ENCODE data around the gene RFX4. TPM values are rescaled to one million over a fixed set of nuclear protein-coding genes. Genes with fewer than 3 reads are reported as not detected.

Gene RFX4
- total and polyA plus RNA-seq, 2 of the 13 experiments (the other 11 are each of a cell fraction or from before 2014, with no cell fraction given) = not detected

DNA sequence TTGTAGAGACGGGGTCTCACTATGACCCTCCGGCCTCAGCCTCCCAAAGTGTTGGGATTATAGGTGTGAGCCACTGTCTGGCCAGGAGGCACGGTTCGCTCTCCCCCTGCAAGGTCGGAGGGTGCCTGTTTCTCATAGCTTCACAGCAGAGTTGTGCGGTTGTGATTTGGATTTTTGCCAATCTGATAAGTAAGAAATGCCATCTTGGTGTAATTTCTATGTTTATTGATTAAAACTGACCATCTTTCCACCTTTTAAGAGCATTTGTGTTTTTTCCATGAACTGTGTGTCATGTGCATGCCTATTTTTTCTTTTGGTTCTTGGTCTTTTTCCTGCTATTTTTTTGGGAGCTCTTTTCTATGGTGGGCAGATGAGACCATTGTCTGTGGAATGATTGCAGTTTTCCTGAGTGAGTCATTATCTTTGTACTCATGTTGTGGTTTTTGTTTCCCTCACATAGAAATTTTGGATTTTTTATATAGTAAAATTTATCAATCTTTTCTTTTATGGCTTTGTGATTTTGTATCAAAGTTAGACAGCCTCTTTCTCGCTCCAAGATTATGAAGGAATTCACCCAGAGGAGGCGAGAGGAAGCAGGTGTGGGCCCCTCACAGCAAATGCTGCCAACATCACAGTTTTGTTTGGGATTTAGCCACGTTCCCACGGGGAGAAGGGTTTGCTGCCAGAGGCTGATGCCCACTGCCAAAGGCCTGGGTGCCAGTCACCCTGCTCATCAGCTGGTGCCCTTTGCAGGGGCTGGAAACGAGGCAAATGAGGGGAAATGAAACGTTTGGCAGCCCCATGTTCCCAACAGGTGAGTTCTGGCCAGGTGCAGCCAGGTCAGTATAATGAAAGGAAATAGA lies 47.2 kb downstream of the RFX4 start:
- H3K79me2 ChIP-seq (ENCODE audit: insufficient read depth, low read length) = no peaks in the 10 kb centered on the region
- H3K36me3 ChIP-seq (replicated peaks in 1 of 2; ENCODE audit: control insufficient read depth in 1 of 2, insufficient read depth in 2 of 2, low read length in 2 of 2) = no peaks in the 10 kb centered on the region
- H3K27me3 ChIP-seq (ENCODE audit: control insufficient read depth in 1 of 2, insufficient read depth in 2 of 2, low read length in 2 of 2) = peaks cover 0 to 3% of the 10 kb centered on the region in 2 experiments; a peak in 1 of 5 replicates
- H3K4me1 ChIP-seq (ENCODE audit: insufficient read depth, low read length) = no peaks in the 10 kb centered on the region
- H3K27ac ChIP-seq (ENCODE audit: extremely low read length, insufficient read depth, low read length) = no peak overlapping the region
- ATAC-seq (no peak), DNase-seq (ENCODE audit: low spot score) (no peak), FAIRE-seq (no peak)
- no peak overlapping the region for H3K9ac ChIP-seq (ENCODE audit: insufficient read depth, low read depth, low read length)
- H3K4me2 ChIP-seq (ENCODE audit: low read depth, low read length) = no peak overlapping the region
- 0 out of 2 replicates have a peak, but pooled peaks cover 2% of the 10 kb centered on the region for H4K20me1 ChIP-seq (ENCODE audit: insufficient read depth, low read length)
- POLR2A ChIA-PET = no interaction called here
- CTCF ChIA-PET (ENCODE audit: low intra/inter-chr PET ratio, low total read pairs) = no interaction called here
- no TSS peak for BruUV-seq (replicated peaks)
- H2AFZ ChIP-seq (ENCODE audit: low read length) = no peak overlapping the region
- intact Hi-C loops (cut with micrococcal nuclease; ENCODE audit: unreplicated experiment) (no loop called here), in situ Hi-C loops (cut with HindIII; ENCODE audit: extremely low pct_ligation_motif_present, low pct_unique_long_range_greater_than_20kb) (no loop called here)
- WGBS (ENCODE audit: low lambda C conversion rate) = 30% methylated on average over 11 of the region's 12 CpGs
- H3K9me3 ChIP-seq (ENCODE audit: low read length) = no peaks in the 10 kb centered on the region
- TF ChIP-seq ETV6 (CRISPR knock-in tag; conservative IDR thresholded peaks at IDR 0.05) = no peak
- TF ChIP-seq ZNF839 (CRISPR knock-in tag; IDR thresholded peaks at IDR 0.05; ENCODE audit: borderline replicate concordance) = no peak
- TF ChIP-seq RBFOX2 (IDR thresholded peaks at IDR 0.05; ENCODE audit: low read depth, low read length) = no peak
- no peak for TF ChIP-seq ZNF264 (CRISPR knock-in tag; IDR thresholded peaks at IDR 0.05)
- no peak for TF ChIP-seq FOXK2 (IDR thresholded peaks at IDR 0.05)
- no peak for TF ChIP-seq TRIM24 (CRISPR knock-in tag; IDR thresholded peaks at IDR 0.05)
- no peak for TF ChIP-seq RXRB (CRISPR knock-in tag; IDR thresholded peaks at IDR 0.05; ENCODE audit: borderline replicate concordance)
- TF ChIP-seq IKZF1 (IDR thresholded peaks at IDR 0.05) = no peak
- TF ChIP-seq, protein P1, sequence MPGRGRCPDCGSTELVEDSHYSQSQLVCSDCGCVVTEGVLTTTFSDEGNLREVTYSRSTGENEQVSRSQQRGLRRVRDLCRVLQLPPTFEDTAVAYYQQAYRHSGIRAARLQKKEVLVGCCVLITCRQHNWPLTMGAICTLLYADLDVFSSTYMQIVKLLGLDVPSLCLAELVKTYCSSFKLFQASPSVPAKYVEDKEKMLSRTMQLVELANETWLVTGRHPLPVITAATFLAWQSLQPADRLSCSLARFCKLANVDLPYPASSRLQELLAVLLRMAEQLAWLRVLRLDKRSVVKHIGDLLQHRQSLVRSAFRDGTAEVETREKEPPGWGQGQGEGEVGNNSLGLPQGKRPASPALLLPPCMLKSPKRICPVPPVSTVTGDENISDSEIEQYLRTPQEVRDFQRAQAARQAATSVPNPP (CRISPR knock-in tag; IDR thresholded peaks at IDR 0.05) = no peak
- no peak for TF ChIP-seq ATRX (CRISPR knock-in tag; IDR thresholded peaks at IDR 0.05; ENCODE audit: borderline replicate concordance)
- H3K4me3 ChIP-seq (replicated peaks in 1 of 3; ENCODE audit: insufficient read depth in 1 of 3, low read depth in 2 of 3, low read length in 3 of 3) = no peak overlapping the region
